Glutamatergic neuron (in vitro differentiated cells): ENCODE measurements around the gene KRT72. TPM values are rescaled to one million over a fixed set of nuclear protein-coding genes. Genes with fewer than 3 reads are reported as not detected.

ENCODE experiments used
- DNase-seq: peaks from one replicate; pipeline ENCODE4 v3.0.0; 2022
- H3K27ac Mint-ChIP-seq: one replicate; pipeline ENCODE4 v1.8.0; 2020; ENCODE audit warnings: mild to moderate bottlenecking, mixed read lengths, inconsistent platforms; ENCODE audit not compliant: unreplicated experiment
- H3K27me3 Mint-ChIP-seq: one replicate; pipeline ENCODE4 v1.8.0; 2020; ENCODE audit warnings: mild to moderate bottlenecking, moderate library complexity, mixed read lengths, inconsistent platforms; ENCODE audit not compliant: unreplicated experiment
- H3K36me3 Mint-ChIP-seq: one replicate; pipeline ENCODE4 v1.8.0; 2020; ENCODE audit warnings: mild to moderate bottlenecking, mixed read lengths, inconsistent platforms; ENCODE audit not compliant: unreplicated experiment
- H3K4me1 Mint-ChIP-seq: one replicate; pipeline ENCODE4 v1.8.0; 2020; ENCODE audit warnings: mild to moderate bottlenecking, low read depth, mixed read lengths, inconsistent platforms; ENCODE audit not compliant: unreplicated experiment
- H3K4me3 Mint-ChIP-seq: one replicate; pipeline ENCODE4 v1.8.0; 2020; ENCODE audit warnings: mild to moderate bottlenecking, mixed read lengths, inconsistent platforms; ENCODE audit not compliant: unreplicated experiment
- H3K9me3 Mint-ChIP-seq: one replicate; pipeline ENCODE4 v1.8.0; 2020; ENCODE audit warnings: mild to moderate bottlenecking, moderate library complexity, mixed read lengths, inconsistent platforms; ENCODE audit not compliant: unreplicated experiment
- CTCF ChIP-seq: fragments of 200-600 bp; sonication (generic); IDR thresholded peaks from one replicate; pipeline ENCODE4 v1.5.0; 2021; ENCODE audit not compliant: partially characterized antibody, unreplicated experiment
- total RNA-seq: library from RNA; stranded (reverse); fragmentation: NEBNext Ultra II Directional; extraction: Animal tissue kit (Norgen Biotek cat#: 25700); gene quantifications from one replicate; pipeline ENCODE4 v1.2.1, GENCODE V29; 2021; ENCODE audit not compliant: unreplicated experiment

KRT72 gene
- total RNA-seq, 1 donor from 2014 or later, result not detected

GRCh38 chr12:52615912-52616311 lies 14.6 kb upstream of the KRT72 start:
- no peak for TF ChIP-seq CTCF
- H3K27me3 Mint-ChIP-seq, result peaks cover 6% of the 10 kb centered on the region
- peaks cover 9% of the 10 kb centered on the region for H3K36me3 Mint-ChIP-seq
- no peak overlapping the region for H3K4me3 Mint-ChIP-seq
- H3K9me3 Mint-ChIP-seq, result peaks cover 4% of the 10 kb centered on the region
- H3K4me1 Mint-ChIP-seq, result no peaks in the 10 kb centered on the region
- H3K27ac Mint-ChIP-seq, result no peak overlapping the region
- no peak for DNase-seq

- H3K36me3 Mint-ChIP-seq, result peaks cover 9% of the 10 kb centered on the region
- no peak for TF ChIP-seq CTCF
- peaks cover 6% of the 10 kb centered on the region for H3K27me3 Mint-ChIP-seq
- no peak overlapping the region for H3K4me3 Mint-ChIP-seq
- no peaks in the 10 kb centered on the region for H3K4me1 Mint-ChIP-seq
- peaks cover 4% of the 10 kb centered on the region for H3K9me3 Mint-ChIP-seq
- no peak overlapping the region for H3K27ac Mint-ChIP-seq
- no peak for DNase-seq
Observed at GRCh38 chr12:52615208-52615868, 14.1 kb upstream of the KRT72 start.

GRCh38 chr12:52614381-52615207 lies 13.3 kb upstream of the KRT72 start:
- Mint-ChIP-seq H3K27me3 (peaks cover 6% of the 10 kb centered on the region), H3K4me1 (no peaks in the 10 kb centered on the region), H3K4me3 (no peak overlapping the region), H3K9me3 (peaks cover 4% of the 10 kb centered on the region), H3K27ac (no peak overlapping the region), H3K36me3 (peaks cover 9% of the 10 kb centered on the region)
- no peak for DNase-seq
- TF ChIP-seq CTCF, result no peak

- peaks cover 9% of the 10 kb centered on the region for H3K36me3 Mint-ChIP-seq
- no peak for TF ChIP-seq CTCF
- H3K27ac Mint-ChIP-seq, result no peak overlapping the region
Observed at GRCh38 chr12:52613384-52614030, 12.2 kb upstream of the KRT72 start.

More at GRCh38 chr12:52613384-52614030, 12.2 kb upstream of the KRT72 start:
- Mint-ChIP-seq H3K4me3 (no peak overlapping the region), H3K4me1 (no peaks in the 10 kb centered on the region), H3K27me3 (peaks cover 6% of the 10 kb centered on the region), H3K9me3 (peaks cover 4% of the 10 kb centered on the region)
- DNase-seq, result no peak
